Body of pancreas (tissue), 4 donors: ENCODE data around the gene ZNF433.
"Not testable (repeated sequence)": the region's sequence is repeated elsewhere in the genome, so short reads cannot be mapped to it uniquely, and the experiment has no call there.

Source experiments
- POLR2A ChIP-seq, 3 donors: fragments of 450-650 bp; IDR thresholded peaks; one replicate each; pipeline ENCODE4 v1.6.1; 2016; ENCODE audit warnings: antibody characterized with exemption in 3 of 3, mild to moderate bottlenecking in 2 of 3
- TF ChIP-seq, protein P1 (sequence below), 7 experiments: fragments of 450-650 bp in 4 of 7; fragments of 200-600 bp in 3 of 7; sonication (generic) in 3 of 7; IDR thresholded peaks; one replicate each; pipeline ENCODE4 v1.5.1; 2016 to 2019; ENCODE audit warnings: antibody characterized with exemption in 7 of 7

DNA sequence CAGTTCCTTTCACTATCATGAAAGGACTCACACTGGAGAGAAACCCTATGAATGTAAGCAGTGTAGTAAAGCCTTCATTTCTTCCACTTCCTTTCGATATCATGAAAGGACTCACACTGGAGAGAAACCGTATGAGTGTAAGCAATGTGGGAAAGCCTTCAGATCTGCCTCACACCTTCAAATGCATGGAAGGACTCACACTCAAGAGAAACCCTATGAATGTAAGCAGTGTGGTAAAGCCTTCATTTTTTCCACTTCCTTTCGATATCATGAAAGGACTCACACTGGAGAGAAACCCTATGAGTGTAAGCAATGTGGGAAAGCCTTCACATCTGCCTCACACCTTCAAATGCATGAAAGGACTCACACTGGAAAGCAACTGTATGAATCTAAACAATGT is 40.9 kb upstream of the ZNF433 start:
- TF ChIP-seq, protein P1, sequence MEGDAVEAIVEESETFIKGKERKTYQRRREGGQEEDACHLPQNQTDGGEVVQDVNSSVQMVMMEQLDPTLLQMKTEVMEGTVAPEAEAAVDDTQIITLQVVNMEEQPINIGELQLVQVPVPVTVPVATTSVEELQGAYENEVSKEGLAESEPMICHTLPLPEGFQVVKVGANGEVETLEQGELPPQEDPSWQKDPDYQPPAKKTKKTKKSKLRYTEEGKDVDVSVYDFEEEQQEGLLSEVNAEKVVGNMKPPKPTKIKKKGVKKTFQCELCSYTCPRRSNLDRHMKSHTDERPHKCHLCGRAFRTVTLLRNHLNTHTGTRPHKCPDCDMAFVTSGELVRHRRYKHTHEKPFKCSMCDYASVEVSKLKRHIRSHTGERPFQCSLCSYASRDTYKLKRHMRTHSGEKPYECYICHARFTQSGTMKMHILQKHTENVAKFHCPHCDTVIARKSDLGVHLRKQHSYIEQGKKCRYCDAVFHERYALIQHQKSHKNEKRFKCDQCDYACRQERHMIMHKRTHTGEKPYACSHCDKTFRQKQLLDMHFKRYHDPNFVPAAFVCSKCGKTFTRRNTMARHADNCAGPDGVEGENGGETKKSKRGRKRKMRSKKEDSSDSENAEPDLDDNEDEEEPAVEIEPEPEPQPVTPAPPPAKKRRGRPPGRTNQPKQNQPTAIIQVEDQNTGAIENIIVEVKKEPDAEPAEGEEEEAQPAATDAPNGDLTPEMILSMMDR (IDR thresholded peaks at IDR 0.05): not testable (repeated sequence)
- TF ChIP-seq POLR2A (IDR thresholded peaks at IDR 0.05): not testable (repeated sequence)
